HUES48 (cell line): ENCODE data around the gene FRMD7.

Experiments used
- H3K27ac ChIP-seq: one replicate; pipeline ENCODE4 v1.7.0; 2013; ENCODE audit warnings: low read depth, low read length, inconsistent platforms
- H3K27me3 ChIP-seq: 2 replicates; pipeline ENCODE4 v1.6.1; 2013; ENCODE audit warnings: mild to moderate bottlenecking, low read length; ENCODE audit not compliant: control insufficient read depth, insufficient read depth
- H3K36me3 ChIP-seq: 2 replicates; pipeline ENCODE4 v1.6.1; 2013; ENCODE audit warnings: low read length; ENCODE audit not compliant: control insufficient read depth, insufficient read depth
- H3K4me1 ChIP-seq: 2 replicates; pipeline ENCODE4 v1.6.1; 2013; ENCODE audit warnings: mild to moderate bottlenecking, low read length; ENCODE audit not compliant: control insufficient read depth, insufficient read depth
- H3K4me3 ChIP-seq: 2 replicates; pipeline ENCODE4 v1.5.1; 2013; ENCODE audit warnings: mild to moderate bottlenecking, low read depth, low read length
- H3K9ac ChIP-seq: 2 replicates; pipeline ENCODE4 v1.6.1; 2013; ENCODE audit warnings: mild to moderate bottlenecking, low read depth, low read length, moderate library complexity
- H3K9me3 ChIP-seq: 2 replicates; pipeline ENCODE4 v1.6.1; 2013; ENCODE audit warnings: low read length; ENCODE audit not compliant: control insufficient read depth, insufficient read depth

Gene FRMD7

GRCh38 chrX:132037479-132037993, 90.3 kb downstream of the FRMD7 start:
- Histone ChIP-seq H3K4me3 (no peak overlapping the region), H3K27me3 (no peaks in the 10 kb centered on the region), H3K9me3 (no peaks in the 10 kb centered on the region), H3K27ac (no peak overlapping the region), H3K4me1 (peaks cover 62% of the 10 kb centered on the region), H3K36me3 (no peaks in the 10 kb centered on the region), H3K9ac (no peak overlapping the region)

- no peaks in the 10 kb centered on the region for H3K9me3 ChIP-seq
- no peaks in the 10 kb centered on the region for H3K36me3 ChIP-seq
- no peak overlapping the region for H3K4me3 ChIP-seq
- H3K4me1 ChIP-seq: peaks cover 44% of the 10 kb centered on the region
- H3K27me3 ChIP-seq: no peaks in the 10 kb centered on the region
- no peak overlapping the region for H3K27ac ChIP-seq
- no peak overlapping the region for H3K9ac ChIP-seq
Observed at GRCh38 chrX:132034648-132035047, 93.2 kb downstream of the FRMD7 start.

GRCh38 chrX:132033166-132033565, 94.7 kb downstream of the FRMD7 start:
- Histone ChIP-seq H3K27ac (no peak overlapping the region), H3K27me3 (no peaks in the 10 kb centered on the region), H3K9me3 (no peaks in the 10 kb centered on the region), H3K4me3 (no peak overlapping the region), H3K9ac (no peak overlapping the region), H3K36me3 (peaks cover 5% of the 10 kb centered on the region; the same call in 1 of the 2 replicates), H3K4me1 (peaks cover 45% of the 10 kb centered on the region)

GRCh38 chrX:132031867-132032266, 96.0 kb downstream of the FRMD7 start:
- Histone ChIP-seq H3K9me3 (no peaks in the 10 kb centered on the region), H3K27me3 (no peaks in the 10 kb centered on the region), H3K4me1 (peaks cover 39% of the 10 kb centered on the region), H3K9ac (no peak overlapping the region), H3K27ac (no peak overlapping the region), H3K4me3 (no peak overlapping the region), H3K36me3 (peaks cover 8% of the 10 kb centered on the region; the same call in 1 of the 2 replicates)

- peaks cover 52% of the 10 kb centered on the region for H3K4me1 ChIP-seq
- H3K27ac ChIP-seq: no peak overlapping the region
- no peak overlapping the region for H3K4me3 ChIP-seq
- peaks cover 8% of the 10 kb centered on the region; the same call in 1 of the 2 replicates for H3K36me3 ChIP-seq
- H3K9me3 ChIP-seq: no peaks in the 10 kb centered on the region
- H3K9ac ChIP-seq: no peak overlapping the region
- no peaks in the 10 kb centered on the region; the same call in 1 of the 2 replicates for H3K27me3 ChIP-seq
Observed at GRCh38 chrX:132030264-132030663, 97.6 kb downstream of the FRMD7 start.
